ENCODE measurements around the gene MGLL.

MGLL gene

DNA sequence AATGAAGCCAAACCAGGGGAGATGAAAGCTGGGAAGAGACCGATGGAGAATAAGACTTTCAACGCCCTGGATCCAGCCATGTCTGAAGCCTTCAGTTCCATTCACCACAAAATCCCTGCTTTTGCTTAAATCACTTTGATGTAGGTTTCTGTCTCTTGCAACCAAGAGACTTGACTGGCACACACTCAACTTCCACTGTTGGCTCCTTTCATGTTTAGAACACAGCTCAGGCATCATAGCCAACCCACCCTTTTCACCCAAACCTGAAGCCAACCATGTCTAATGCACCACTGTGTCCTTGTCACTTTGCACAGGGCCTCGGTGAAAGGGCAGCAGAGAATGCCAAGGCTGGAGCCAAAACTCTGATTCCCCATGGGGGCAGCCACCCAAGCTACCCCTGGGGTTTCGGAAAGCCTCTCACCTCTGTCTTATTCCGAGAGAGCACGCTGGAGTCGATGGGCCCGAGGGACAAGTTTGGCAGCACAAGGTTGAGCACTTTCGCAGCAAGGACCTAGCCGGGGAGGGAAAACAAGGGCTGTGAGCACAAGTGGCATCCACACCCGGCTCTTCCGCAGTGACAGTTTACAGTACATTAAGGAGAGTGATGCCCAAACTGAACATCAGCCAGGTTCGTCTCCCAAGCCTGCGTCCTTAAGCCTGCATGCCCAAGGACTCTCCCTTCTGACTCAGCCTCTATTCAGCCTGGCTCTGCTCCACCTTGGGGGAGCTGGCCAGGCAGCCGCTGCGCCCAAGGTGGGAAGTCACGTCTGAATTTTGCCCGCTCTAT is 112.0 kb downstream of the MGLL start:
- H3K79me2 ChIP-seq (ENCODE audit: insufficient read depth, low read depth), result no peaks in the 10 kb centered on the region
- H2AFZ ChIP-seq (ENCODE audit: low read depth), result no peak overlapping the region
- H4K20me1 ChIP-seq (ENCODE audit: insufficient read depth), result no peaks in the 10 kb centered on the region
- no peaks in the 10 kb centered on the region for H3K4me1 ChIP-seq (ENCODE audit: low read depth, poor library complexity, severe bottlenecking)
- H3K36me3 ChIP-seq (ENCODE audit: insufficient read depth), result no peaks in the 10 kb centered on the region
- no peak overlapping the region for H3K27ac ChIP-seq
- TF ChIP-seq CTCF (conservative IDR thresholded peaks at IDR 0.05; ENCODE audit: low read depth, low read length), result no peak
- no peak overlapping the region for H3K9ac ChIP-seq
- no peak overlapping the region for H3K4me3 ChIP-seq (IDR thresholded peaks at IDR 0.05; ENCODE audit: insufficient read depth, low read depth, low read length)
- no peak overlapping the region for H3K4me2 ChIP-seq
- H3K27me3 ChIP-seq (ENCODE audit: insufficient read depth, low read depth), result no peaks in the 10 kb centered on the region

DNA sequence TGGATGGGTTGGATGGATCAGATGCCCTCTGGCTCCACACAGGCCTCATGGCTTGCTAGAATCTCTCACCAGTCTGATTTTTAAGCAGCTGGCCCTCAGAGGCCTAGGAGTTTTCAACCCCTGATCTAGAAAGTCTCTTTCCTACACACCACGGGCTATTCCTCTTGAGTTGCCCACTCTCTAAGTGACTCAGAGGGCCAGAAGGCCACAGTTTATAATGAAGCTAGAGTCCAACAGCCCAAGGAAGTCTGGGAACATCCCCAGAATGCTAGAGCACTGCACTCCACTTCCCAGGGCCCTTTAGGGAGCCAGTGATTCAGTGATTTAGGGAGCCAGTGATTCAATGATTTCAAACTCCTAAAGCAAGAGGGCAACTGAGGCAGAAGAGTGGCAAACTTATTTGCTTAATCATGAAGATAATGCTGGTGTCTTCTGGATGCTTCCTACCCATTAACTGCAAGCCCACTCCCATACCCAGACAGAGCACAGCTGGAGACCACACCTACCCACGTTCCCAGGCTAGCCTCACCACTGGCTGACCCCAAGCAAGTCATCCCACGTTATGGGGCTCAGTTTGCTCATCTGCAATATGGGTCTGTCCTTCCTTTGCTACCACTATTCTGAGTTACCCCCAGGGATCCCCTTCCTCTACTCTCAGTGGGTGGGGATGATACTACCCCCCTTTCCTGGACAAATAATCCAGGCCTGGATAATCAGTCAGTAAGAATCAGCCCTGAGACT is 112.8 kb downstream of the MGLL start:
- TF ChIP-seq CTCF (conservative IDR thresholded peaks at IDR 0.05; ENCODE audit: low read depth, low read length), result no peak
- Histone ChIP-seq H3K4me2 (no peak overlapping the region), H3K27me3 (ENCODE audit: insufficient read depth, low read depth) (no peaks in the 10 kb centered on the region), H3K4me1 (ENCODE audit: low read depth, poor library complexity, severe bottlenecking) (no peaks in the 10 kb centered on the region), H3K36me3 (ENCODE audit: insufficient read depth) (no peaks in the 10 kb centered on the region), H2AFZ (ENCODE audit: low read depth) (no peak overlapping the region), H4K20me1 (ENCODE audit: insufficient read depth) (no peaks in the 10 kb centered on the region), H3K4me3 (IDR thresholded peaks at IDR 0.05; ENCODE audit: insufficient read depth, low read depth, low read length) (no peak overlapping the region), H3K9ac (no peak overlapping the region), H3K79me2 (ENCODE audit: insufficient read depth, low read depth) (no peaks in the 10 kb centered on the region), H3K27ac (no peak overlapping the region)

DNA sequence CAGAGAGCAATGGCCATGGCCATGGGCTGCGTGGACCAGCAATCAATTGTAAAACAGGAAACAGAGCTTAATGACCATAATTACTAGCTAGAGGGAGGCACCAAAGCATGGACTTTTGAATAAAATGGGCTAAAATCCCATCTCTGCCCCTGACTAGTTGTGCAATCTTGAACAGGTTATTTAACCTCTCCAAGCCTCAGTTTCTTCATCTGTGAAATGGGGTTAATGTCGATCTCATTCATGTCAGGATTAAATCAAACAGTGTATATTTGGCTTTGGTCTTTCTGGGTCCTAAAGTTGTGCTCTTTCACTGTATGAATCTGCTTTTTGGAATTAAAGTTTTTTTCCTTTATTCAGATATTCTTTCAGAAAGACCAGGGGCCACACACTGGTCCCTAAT is 113.5 kb downstream of the MGLL start:
- Histone ChIP-seq H3K4me2 (no peak overlapping the region), H3K4me1 (ENCODE audit: low read depth, poor library complexity, severe bottlenecking) (no peaks in the 10 kb centered on the region), H4K20me1 (ENCODE audit: insufficient read depth) (no peaks in the 10 kb centered on the region)

DNA sequence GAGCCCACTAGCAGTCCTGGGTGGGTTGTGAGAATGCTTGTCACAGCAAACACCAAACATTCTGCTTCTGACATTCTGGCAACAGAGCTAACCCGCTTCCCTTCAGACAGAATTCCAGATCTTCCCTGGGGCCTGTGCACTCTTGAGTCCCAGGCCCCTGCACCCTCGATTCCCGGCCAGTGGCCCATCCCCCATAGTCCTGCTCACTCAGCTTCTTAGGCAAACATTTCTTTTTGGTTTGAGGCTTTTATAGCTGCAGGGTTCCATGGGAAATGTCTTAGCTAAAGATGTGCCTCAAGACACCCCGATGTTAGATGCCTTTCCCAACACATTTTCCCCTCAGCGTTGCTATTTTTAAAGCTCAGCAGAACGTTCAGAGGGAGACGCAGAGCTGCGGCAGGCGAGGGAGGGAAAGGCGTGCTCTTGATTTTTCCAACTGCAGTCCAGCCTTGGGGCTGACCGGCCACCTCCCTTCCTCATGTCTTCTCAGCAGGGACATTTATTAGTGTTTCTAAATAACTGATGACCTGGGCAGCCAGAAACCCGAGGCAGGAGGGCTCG is 114.4 kb downstream of the MGLL start:
- TF ChIP-seq CTCF (conservative IDR thresholded peaks at IDR 0.05; ENCODE audit: low read depth, low read length), result no peak
- Histone ChIP-seq H4K20me1 (ENCODE audit: insufficient read depth) (no peaks in the 10 kb centered on the region), H3K9ac (no peak overlapping the region), H3K36me3 (ENCODE audit: insufficient read depth) (no peaks in the 10 kb centered on the region), H3K4me3 (IDR thresholded peaks at IDR 0.05; ENCODE audit: insufficient read depth, low read depth, low read length) (no peak overlapping the region), H3K79me2 (ENCODE audit: insufficient read depth, low read depth) (no peaks in the 10 kb centered on the region), H3K4me1 (ENCODE audit: low read depth, poor library complexity, severe bottlenecking) (no peaks in the 10 kb centered on the region), H3K27ac (no peak overlapping the region), H2AFZ (ENCODE audit: low read depth) (no peak overlapping the region), H3K4me2 (no peak overlapping the region), H3K27me3 (ENCODE audit: insufficient read depth, low read depth) (no peaks in the 10 kb centered on the region)

More for the DNA sequence above, 113.5 kb downstream of the MGLL start:
- Histone ChIP-seq H3K9ac (no peak overlapping the region), H3K27ac (no peak overlapping the region), H2AFZ (ENCODE audit: low read depth) (no peak overlapping the region), H3K4me3 (IDR thresholded peaks at IDR 0.05; ENCODE audit: insufficient read depth, low read depth, low read length) (no peak overlapping the region), H3K79me2 (ENCODE audit: insufficient read depth, low read depth) (no peaks in the 10 kb centered on the region), H3K36me3 (ENCODE audit: insufficient read depth) (no peaks in the 10 kb centered on the region), H3K27me3 (ENCODE audit: insufficient read depth, low read depth) (no peaks in the 10 kb centered on the region)
- no peak for TF ChIP-seq CTCF (conservative IDR thresholded peaks at IDR 0.05; ENCODE audit: low read depth, low read length)

Measured in KMS-11 (cell line).